ENCODE data around the gene SF3B6.
"Not testable (repeated sequence)": the region's sequence is repeated elsewhere in the genome, so short reads cannot be mapped to it uniquely, and the experiment has no call there.

SF3B6 gene

GRCh38 chr2:24093270-24093669 lies 17.1 kb upstream of the SF3B6 start:
- not testable (repeated sequence) for DNase-seq (ENCODE audit: low spot score)

GRCh38 chr2:24088821-24089359 lies 12.8 kb upstream of the SF3B6 start:
- no peak for DNase-seq (ENCODE audit: low spot score)

- DNase-seq (ENCODE audit: low spot score): no peak
Observed at GRCh38 chr2:24087032-24087431, 10.9 kb upstream of the SF3B6 start.

GRCh38 chr2:24086241-24086640 lies 10.1 kb upstream of the SF3B6 start:
- DNase-seq (ENCODE audit: low spot score): no peak

GRCh38 chr2:24085200-24085489 lies 9.0 kb upstream of the SF3B6 start:
- DNase-seq (ENCODE audit: low spot score): no peak

GRCh38 chr2:24084386-24085199 lies 8.5 kb upstream of the SF3B6 start, which contains the start of gene TP53I3:
TP53I3 (minus strand) TSS chr2:24084834; CDS start chr2:24084326, 508 bp downstream.
- DNase-seq (ENCODE audit: low spot score): peak; percentile 92

- peak; percentile 92 for DNase-seq (ENCODE audit: low spot score)
Observed at GRCh38 chr2:24083567-24084385, 7.7 kb upstream of the SF3B6 start.

- no peak for DNase-seq (ENCODE audit: low spot score)
Observed at GRCh38 chr2:24082787-24083566, 6.9 kb upstream of the SF3B6 start.

- DNase-seq (ENCODE audit: low spot score): no peak
Observed at GRCh38 chr2:24080701-24081100, 4.6 kb upstream of the SF3B6 start.

GRCh38 chr2:24077879-24078278 lies 1.8 kb upstream of the SF3B6 start:
- no peak for DNase-seq (ENCODE audit: low spot score)

GRCh38 chr2:24077535-24077877 lies 1.4 kb upstream of the SF3B6 start:
- DNase-seq (ENCODE audit: low spot score): no peak

GRCh38 chr2:24076849-24077534 lies 866 bp upstream of the SF3B6 start:
- DNase-seq (ENCODE audit: low spot score): peak; percentile 42

GRCh38 chr2:24075259-24075658 lies 867 bp downstream of the SF3B6 start:
- DNase-seq (ENCODE audit: low spot score): no peak

GRCh38 chr2:24073816-24074215 lies 2.3 kb downstream of the SF3B6 start:
- DNase-seq (ENCODE audit: low spot score): no peak

GRCh38 chr2:24072259-24072658 lies 3.9 kb downstream of the SF3B6 start:
- no peak for DNase-seq (ENCODE audit: low spot score)

- no peak for DNase-seq (ENCODE audit: low spot score)
Observed at GRCh38 chr2:24065341-24065740, 10.8 kb downstream of the SF3B6 start.

GRCh38 chr2:24058564-24059271 lies 17.4 kb downstream of the SF3B6 start:
- no peak for DNase-seq (ENCODE audit: low spot score)

GRCh38 chr2:24055750-24056149 lies 20.4 kb downstream of the SF3B6 start:
- DNase-seq (ENCODE audit: low spot score): no peak

GRCh38 chr2:24054366-24055010 lies 21.6 kb downstream of the SF3B6 start:
- DNase-seq (ENCODE audit: low spot score): no peak

- no peak for DNase-seq (ENCODE audit: low spot score)
Observed at GRCh38 chr2:24052951-24053350, 23.2 kb downstream of the SF3B6 start.

- no peak for DNase-seq (ENCODE audit: low spot score)
Observed at GRCh38 chr2:24051833-24052232, 24.3 kb downstream of the SF3B6 start.
